OCI-LY1 (cell line): Measurements from ENCODE around the gene IQGAP2.

Experiments used
- CTCF ChIP-seq: fragments of 200-600 bp; sonication (generic), shearing (Covaris generic); IDR thresholded peaks from 2 replicates; pipeline ENCODE4 v1.5.1; 2017; ENCODE audit warnings: mild to moderate bottlenecking, antibody characterized with exemption, low read length, moderate library complexity, mixed read lengths
- EZH2 ChIP-seq: fragments of 200-600 bp; sonication (generic), shearing (Covaris generic); IDR thresholded peaks from 2 replicates; pipeline ENCODE4 v1.8.0; 2017; ENCODE audit warnings: borderline replicate concordance, mixed run types, mild to moderate bottlenecking, antibody characterized with exemption, low read length, moderate library complexity, mixed read lengths

DNA sequence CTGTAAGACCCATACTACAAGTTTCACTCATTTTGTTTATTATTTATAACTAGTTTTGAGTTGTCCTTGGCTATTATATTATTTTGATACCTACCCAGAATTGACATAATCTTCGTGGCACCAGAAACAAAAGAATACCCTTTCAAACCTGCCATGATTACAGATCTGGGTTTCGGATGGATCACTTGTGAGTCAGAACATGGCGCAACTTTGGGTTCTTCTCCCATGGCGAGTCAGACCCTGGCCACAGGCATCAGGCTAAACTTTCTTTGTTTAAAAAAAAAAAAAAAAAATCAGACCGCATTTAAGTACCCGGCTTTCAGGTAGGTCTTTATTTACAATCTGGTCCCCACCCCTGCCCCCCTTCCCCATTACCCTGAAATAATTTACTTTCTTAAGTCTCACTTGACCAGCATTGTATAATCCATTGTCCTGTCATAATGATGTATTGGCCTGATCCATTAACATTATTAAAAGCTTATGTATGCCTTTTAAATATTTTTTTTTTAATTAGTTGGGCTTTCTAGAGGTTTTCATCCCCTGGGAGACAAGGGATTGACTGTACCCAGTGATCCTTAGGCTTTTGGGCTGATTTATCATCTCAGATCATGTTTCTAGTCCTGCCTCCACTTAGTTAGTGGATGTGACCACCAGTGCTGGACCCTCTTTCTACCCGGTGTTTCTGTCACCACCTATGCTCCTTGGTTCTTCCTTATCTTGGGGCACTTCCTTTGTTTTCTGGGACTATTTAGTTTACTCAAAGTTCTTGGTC lies 176.3 kb downstream of the IQGAP2 start:
- TF ChIP-seq CTCF (no peak), EZH2 (no peak)
